Muscle of back (tissue), 11 donors: ENCODE measurements around the gene IFT20. TPM values are rescaled to one million over a fixed set of nuclear protein-coding genes. Genes with fewer than 3 reads are reported as not detected.
"Not testable (repeated sequence)": the region's sequence is repeated elsewhere in the genome, so short reads cannot be mapped to it uniquely, and the experiment has no call there.

Experiments used
- DNase-seq, 3 donors: peaks; one replicate each; pipeline versions ENCODE4 v3.0.0 to v3.0.0-alpha.2; 2013
- polyA plus RNA-seq, 10 donors: library from polyadenylated mRNA; unstranded; fragments of 120-200 nt; gene quantifications; one replicate each; pipeline ENCODE4 v1.2.1, GENCODE V29; 2013; ENCODE audit not compliant: insufficient read length in 10 of 10

IFT20 gene
- polyA plus RNA-seq, 10 donors = 28.0 to 42.7 (median 32.9) TPM

DNA sequence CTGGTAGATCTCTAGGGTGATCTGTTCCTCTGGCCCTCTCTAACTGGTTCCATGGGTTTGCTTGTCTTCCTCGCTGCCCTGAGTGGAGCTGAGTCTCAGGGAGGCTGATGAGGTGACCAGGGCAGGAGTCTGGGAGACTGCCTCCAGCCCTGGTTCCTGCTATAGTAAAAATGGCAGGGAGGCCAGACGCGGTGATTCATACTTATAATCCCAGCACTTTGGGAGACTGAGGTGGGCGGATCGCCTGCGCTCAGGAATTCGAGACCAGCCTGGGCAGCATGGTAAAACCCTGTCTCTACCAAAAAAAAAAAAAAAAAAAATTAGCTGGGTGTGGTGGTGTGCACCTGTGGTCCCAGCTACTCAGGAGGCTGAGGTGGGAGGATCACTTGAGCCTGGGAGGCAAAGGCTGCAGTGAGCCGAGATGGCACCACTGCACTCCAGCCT is 3.5 kb upstream of the IFT20 start:
- DNase-seq = not testable (repeated sequence)

- DNase-seq = no peak
These were observed 2.9 kb upstream of the IFT20 start for GRCh38 chr17:28338056-28338768.

DNA sequence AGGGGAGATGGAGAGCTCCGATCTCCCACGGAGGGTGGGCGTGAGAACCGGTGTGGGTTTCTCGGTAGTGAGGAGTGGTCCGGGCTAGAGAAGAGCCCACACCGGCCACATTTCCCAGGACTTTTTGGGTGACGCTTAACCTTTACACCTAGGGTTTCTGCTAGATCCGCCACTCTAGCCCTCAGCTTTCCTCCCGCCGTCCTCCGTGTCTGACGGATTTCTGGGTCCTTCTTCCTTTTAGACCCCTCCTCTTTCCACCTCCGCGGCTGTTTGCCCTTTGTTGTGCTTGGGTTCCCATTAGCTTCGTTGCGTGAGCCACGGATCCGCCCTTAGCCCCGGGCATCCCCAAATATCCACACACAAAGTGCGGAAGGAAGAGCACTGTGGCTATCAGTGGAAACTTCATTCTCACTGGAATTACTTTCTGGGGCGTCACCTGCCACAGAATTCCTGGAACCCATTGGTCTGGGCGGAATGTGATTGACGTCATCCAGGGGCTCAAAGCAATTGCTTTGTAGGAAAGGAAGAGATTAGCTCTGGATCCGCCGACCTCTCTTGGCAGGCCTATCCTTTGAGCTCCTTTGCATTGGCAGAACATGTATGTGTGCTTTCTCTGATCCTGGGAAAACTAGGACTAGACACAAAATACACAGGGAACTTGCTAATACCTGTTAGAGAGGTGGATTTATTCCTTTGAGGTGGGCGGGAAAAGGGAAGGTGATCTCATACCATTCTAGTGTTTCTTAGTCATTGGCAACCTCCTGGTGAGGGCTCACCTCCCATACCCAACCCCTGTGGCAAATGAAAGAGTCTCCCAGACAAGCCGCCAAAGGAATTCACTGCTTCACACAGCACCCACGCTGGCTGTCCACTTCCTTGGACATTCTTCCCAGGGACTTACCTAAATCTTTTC is 943 bp upstream of the IFT20 start:
- peak; percentile 69 to 82 (median 75) for DNase-seq

GRCh38 chr17:28334666-28335200 is 539 bp downstream of the IFT20 start:
- DNase-seq = no peak

GRCh38 chr17:28334171-28334570 is 1.1 kb downstream of the IFT20 start:
- DNase-seq = peak in 1 of 3 donors; percentile 27

DNA sequence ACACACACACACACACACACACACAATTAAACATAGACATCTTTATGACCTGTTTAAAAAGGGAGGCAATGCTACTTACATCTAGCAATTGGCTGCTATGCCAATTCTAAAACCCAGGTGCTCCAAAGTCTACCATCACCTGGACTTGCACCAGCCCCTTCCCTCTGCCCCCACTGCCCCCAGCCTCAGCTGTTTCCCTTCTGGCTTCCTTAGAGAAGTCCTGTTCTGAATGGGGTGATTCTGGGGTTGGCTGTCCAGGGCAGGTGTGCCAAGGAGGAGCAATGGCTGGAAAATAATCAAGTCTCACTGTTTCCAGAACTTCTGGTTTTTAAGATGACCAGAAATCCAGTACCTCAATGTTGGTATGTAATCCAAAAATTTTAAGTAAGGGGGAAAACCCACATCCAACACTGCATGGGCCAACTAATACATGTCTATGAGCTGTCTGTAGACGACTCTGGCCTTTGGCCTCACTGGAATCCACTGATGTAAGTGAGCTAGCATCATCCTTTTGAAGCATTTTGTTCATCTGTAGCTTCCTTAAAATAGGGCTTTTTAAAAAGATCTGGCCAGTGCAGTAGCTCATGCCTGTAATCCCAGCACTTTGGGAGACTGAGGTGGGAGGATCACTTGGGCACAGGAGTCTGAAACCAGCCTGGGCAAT is 2.1 kb downstream of the IFT20 start:
- DNase-seq = no peak

GRCh38 chr17:28331891-28332420 is 3.3 kb downstream of the IFT20 start:
- no peak for DNase-seq

DNA sequence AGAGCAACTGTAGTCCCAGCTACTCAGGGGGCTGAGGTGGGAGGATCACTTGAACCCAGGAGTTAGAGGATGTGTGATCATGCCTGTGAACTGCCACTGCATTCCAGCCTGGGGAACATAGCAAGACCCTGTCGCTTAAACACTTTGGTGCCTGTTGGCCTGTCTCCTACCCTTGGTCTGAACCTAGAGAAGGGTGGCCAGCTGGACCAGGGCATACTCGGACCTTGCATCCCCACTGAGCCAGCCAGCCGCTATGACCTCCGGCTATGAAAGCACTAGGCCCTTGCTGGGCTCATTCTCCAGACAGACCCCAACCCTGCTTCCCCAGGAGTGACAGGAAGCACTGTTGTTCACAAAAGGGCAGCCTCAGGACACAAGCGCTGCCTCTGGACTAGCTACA is 4.6 kb downstream of the IFT20 start:
- no peak for DNase-seq

DNA sequence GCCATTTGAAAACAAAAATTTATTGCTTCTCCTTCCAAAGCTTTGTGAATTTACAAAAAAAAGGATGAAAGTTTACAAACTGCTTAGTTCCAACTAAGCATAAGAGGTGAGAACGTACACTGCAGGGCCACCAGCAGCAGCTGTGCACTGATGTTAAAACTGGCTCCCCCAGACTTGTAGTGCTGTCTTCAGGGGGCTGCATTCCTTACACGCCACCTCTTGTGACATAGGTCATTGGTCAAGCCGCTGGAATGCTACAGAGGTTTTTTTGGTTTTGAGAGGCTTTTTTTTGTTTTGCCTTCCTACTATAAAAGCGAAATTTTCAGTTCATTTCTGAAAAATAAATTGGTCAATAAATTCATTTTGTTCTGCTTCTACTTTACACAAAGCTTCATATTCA is 6.9 kb downstream of the IFT20 start:
- DNase-seq = no peak

- no peak for DNase-seq
These were observed 7.6 kb downstream of the IFT20 start for GRCh38 chr17:28327709-28328108.

- DNase-seq = no peak
These were observed 8.2 kb downstream of the IFT20 start for GRCh38 chr17:28327031-28327607.

DNA sequence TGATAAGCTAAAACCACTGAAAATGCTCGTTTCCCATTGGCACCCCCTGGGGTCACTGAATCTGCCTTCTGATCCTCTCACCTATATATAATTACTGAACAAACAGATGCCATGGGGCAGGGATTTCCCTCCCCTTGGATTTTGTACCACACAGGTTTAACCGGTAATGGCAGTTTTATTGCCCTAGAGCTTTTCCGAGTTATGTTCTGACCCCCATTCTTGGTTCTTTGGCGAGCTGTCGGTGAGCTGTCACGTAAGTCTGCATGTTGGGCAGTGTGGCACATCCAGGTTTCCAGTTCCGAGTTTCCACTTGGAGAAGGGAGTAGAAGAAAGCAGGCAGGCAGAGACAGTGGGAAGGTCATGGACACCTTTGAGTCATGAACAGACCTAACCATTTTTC is 9.2 kb downstream of the IFT20 start:
- DNase-seq = no peak

DNA sequence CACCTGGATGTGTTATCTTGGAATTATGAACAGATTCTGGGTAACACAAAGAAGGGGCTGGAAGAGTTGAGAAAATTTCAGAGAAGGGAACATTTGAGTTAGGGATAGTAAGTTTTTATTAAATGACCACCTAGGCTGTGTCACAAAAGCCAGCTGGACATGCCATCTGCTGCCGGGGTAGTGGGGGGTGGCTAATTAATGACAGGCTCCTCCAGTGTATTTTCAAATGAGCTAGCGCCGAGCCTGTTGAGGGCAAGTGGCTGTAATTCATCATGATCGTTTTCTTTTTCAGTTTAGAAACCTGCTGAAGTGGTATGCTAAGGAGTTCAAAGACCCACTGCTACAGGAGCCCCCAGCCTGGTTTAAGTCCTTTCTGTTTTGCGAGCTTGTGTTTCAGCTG is 10.1 kb downstream of the IFT20 start:
- DNase-seq = no peak

DNA sequence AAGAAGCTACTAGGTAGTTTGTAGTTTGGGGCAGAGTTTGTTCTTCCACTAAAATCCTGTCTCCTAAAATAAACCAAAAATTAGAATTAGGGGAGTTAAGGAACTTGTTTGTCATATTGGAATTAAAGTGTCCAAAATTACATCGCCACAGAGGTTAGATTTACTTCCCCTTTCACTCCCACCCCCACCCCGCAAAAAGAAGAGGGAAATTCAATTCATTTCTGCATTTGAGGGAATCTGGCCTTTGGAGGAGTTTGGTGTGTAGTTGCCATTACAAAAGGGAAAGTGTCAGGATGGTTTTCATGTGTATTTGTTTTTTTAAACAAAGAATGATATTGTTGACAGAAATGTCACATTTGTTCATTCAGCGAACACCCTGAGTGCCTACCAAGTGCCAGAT is 10.5 kb downstream of the IFT20 start:
- DNase-seq = no peak

- DNase-seq = no peak
These were observed 11.0 kb downstream of the IFT20 start for GRCh38 chr17:28324267-28324745.

DNA sequence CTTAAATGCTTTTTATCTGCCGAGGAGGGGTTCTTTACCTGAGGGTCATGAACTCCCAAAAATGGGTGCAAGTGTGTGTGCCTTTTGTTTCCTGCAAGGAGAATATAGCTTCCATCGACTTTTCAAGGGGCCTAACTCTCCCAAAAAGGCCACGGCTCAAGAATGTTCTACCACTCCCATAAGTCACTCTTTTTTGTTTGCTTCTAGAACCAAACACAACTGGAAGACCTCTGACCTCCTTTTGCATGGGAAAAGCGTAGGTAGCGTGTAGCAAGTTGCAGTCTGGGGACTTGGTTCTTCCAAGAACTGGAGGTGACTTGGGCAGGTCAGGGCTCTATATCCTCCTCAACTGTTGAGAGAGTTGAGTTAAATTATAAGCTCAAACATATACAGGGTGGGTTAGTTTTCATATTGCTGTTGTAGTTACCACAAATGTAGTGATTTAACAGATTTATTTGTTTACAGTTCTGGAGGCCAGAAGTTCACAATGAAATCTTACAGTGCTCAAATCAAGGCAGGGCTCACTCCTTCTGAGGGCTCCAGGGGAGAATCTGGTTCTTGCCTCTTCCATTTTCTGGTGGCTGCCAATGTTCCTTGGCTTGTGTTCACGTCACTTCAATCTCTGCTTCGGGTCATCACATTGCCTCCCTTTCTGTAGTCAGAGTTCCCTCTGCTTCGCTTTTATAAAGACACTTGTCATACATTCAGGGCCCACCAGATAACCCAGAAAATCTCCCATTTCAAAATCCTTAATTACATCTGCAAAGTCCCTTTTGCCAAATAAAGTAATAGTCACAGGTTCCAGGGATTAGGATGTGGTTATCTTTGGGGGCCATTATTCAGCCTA is 14.8 kb downstream of the IFT20 start:
- DNase-seq = no peak

DNA sequence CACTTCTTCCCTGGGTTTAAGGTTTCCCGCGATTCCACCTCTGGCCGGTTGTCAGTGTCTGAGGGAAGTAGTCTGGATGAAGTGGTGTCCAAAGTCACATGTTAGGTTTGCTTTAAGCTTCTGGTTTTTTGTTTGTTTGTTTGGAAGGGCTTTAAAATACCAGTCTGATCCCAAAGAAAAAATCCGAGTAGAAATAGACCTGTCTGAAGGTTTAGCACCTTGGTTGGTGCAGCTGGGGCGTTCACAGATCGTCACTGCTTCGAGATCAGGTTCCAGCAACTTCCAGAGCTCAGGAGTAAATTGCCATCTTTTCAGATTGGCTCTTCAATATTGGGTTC is 15.7 kb downstream of the IFT20 start:
- DNase-seq = no peak

DNA sequence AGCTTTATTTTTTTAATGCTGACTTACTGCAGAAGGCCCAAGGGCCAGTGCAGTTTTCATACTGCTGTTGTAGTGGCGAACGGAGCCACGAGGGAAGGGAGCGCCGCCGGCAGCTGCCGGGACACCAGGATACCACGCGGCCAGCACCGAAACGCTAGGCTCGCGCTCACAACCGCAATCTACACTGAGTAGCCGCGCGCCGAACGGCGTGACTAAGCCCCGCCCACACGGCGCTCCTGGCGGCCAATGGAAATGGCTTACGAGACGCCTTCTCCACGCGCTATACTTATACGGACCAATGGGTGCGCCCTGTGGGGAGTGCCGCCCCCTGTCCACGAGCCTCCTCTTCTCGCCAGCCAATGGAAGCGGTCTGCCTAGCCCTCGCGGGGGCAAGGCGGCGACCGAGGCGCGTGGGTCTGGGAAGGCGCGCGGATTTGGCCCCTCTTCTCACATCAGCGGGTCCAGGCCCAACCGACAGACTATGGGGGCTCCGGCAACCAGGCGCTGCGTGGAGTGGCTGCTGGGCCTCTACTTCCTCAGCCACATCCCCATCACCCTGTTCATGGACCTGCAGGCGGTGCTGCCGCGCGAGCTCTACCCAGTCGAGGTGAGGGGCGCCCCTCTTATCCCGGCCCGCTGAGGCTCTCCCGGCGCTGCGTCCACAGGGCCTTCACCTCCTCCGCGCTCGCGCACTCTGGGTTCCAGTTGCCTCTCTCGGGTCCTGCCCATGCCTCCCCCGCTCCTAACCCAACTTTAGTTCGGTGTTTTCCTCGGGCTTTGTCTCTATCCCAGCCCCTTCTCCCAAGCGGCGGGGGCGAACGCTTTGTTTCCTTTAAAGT is 16.3 kb downstream of the IFT20 start, which contains the start of gene TMEM97:
TMEM97 (plus strand) TSS at position 442 of the 839 bp plus-strand sequence; CDS start at position 482, 40 bp downstream.
- DNase-seq = peak; percentile 95 to 99 (median 97)
